GM23338 (cell line): ENCODE data around the gene ART4. TPM values are rescaled to one million over a fixed set of nuclear protein-coding genes. Genes with fewer than 3 reads are reported as not detected.

Experiments used
- ATAC-seq: fragments of 200-7000 bp; cut with Tn5 transposase; 3 replicates; pipeline ENCODE4 v1.9.1; 2020
- DNase-seq: peaks from one replicate; pipeline ENCODE4 v3.0.0-alpha.2; 2015; ENCODE audit warnings: low spot score
- H2AFZ ChIP-seq: fragments of 200-600 bp; sonication (generic); 2 replicates; pipeline ENCODE4 v1.8.0; 2016; ENCODE audit warnings: antibody characterized with exemption, mild to moderate bottlenecking, moderate library complexity
- H3F3A ChIP-seq: fragments of 200-600 bp; sonication (generic); replicated peaks from 2 replicates; pipeline ENCODE4 v1.8.0; 2017; ENCODE audit warnings: antibody characterized with exemption, mixed run types, low read depth
- H3K27ac ChIP-seq: fragments of 200-600 bp; sonication (generic); 2 replicates; pipeline ENCODE4 v1.6.1; 2016; ENCODE audit warnings: low read depth
- H3K27me3 ChIP-seq: fragments of 200-600 bp; sonication (generic); 2 replicates; pipeline ENCODE4 v1.8.0; 2016; ENCODE audit warnings: mild to moderate bottlenecking, mixed run types, moderate library complexity; ENCODE audit not compliant: insufficient read depth
- H3K36me3 ChIP-seq: fragments of 200-600 bp; sonication (generic); 2 replicates; pipeline ENCODE4 v1.8.0; 2016; ENCODE audit warnings: mild to moderate bottlenecking; ENCODE audit not compliant: insufficient read depth
- H3K4me1 ChIP-seq: fragments of 200-600 bp; sonication (generic); 2 replicates; pipeline ENCODE4 v1.8.0; 2016; ENCODE audit warnings: mild to moderate bottlenecking, moderate library complexity; ENCODE audit not compliant: insufficient read depth
- H3K4me2 ChIP-seq: fragments of 200-600 bp; sonication (generic); 2 replicates; pipeline ENCODE4 v1.7.1; 2017; ENCODE audit warnings: mixed run types
- H3K4me3 ChIP-seq: fragments of 200-600 bp; sonication (generic); 2 replicates; pipeline ENCODE4 v1.6.1; 2016; ENCODE audit warnings: mixed run types
- H3K79me2 ChIP-seq: fragments of 200-600 bp; sonication (generic); replicated peaks from 2 replicates; pipeline ENCODE4 v1.8.0; 2017; ENCODE audit warnings: mild to moderate bottlenecking; ENCODE audit not compliant: insufficient read depth
- H3K9me2 ChIP-seq: fragments of 200-600 bp; sonication (generic); 2 replicates; pipeline ENCODE4 v1.8.0; 2017; ENCODE audit not compliant: insufficient read depth
- H4K20me1 ChIP-seq: fragments of 200-600 bp; sonication (generic); replicated peaks from 2 replicates; pipeline ENCODE4 v1.8.0; 2017; ENCODE audit warnings: mild to moderate bottlenecking; ENCODE audit not compliant: insufficient read depth
- H3K27ac Mint-ChIP-seq: 2 replicates; pipeline ENCODE4 v1.8.0; 2020; ENCODE audit warnings: inconsistent platforms, mild to moderate bottlenecking, moderate library complexity, mixed read lengths
- H3K27me3 Mint-ChIP-seq: 3 replicates; pipeline ENCODE4 v1.8.0; 2022; ENCODE audit warnings: low read depth, mild to moderate bottlenecking, moderate library complexity, mixed read lengths, inconsistent platforms; ENCODE audit not compliant: insufficient read depth, poor library complexity
- H3K36me3 Mint-ChIP-seq: 3 replicates; pipeline ENCODE4 v1.8.0; 2021; ENCODE audit warnings: low read depth, mild to moderate bottlenecking, inconsistent platforms, moderate library complexity, mixed read lengths
- H3K4me1 Mint-ChIP-seq: 3 replicates; pipeline ENCODE4 v1.8.0; 2020; ENCODE audit warnings: mild to moderate bottlenecking, inconsistent platforms, mixed read lengths
- H3K4me3 Mint-ChIP-seq: 3 replicates; pipeline ENCODE4 v1.8.0; 2021; ENCODE audit warnings: moderate library complexity, mild to moderate bottlenecking, inconsistent platforms, mixed read lengths
- H3K9me3 Mint-ChIP-seq: 3 replicates; pipeline ENCODE4 v1.8.0; 2020; ENCODE audit warnings: moderate library complexity, mild to moderate bottlenecking, inconsistent platforms, mixed read lengths
- CTCF ChIP-seq, 2 experiments: fragments of 200-600 bp in 1 of 2; sonication (generic) in 1 of 2; conservative IDR thresholded peaks; 2 replicates each; pipeline versions ENCODE4 v1.5.1 to v1.6.1; 2016 to 2017; ENCODE audit warnings: antibody characterized with exemption in 2 of 2, low read depth in 2 of 2, mild to moderate bottlenecking in 2 of 2, moderate library complexity in 1 of 2
- ETS1 ChIP-seq: IDR thresholded peaks from 2 replicates; pipeline ENCODE4 v1.6.1; 2016; ENCODE audit warnings: antibody characterized with exemption
- EZH2phosphoT487 ChIP-seq: fragments of 200-600 bp; sonication (generic); IDR thresholded peaks from one replicate; pipeline ENCODE4 v1.8.1; 2018; ENCODE audit warnings: antibody characterized with exemption; ENCODE audit not compliant: unreplicated experiment
- JUNB ChIP-seq: IDR thresholded peaks from one replicate; pipeline ENCODE4 v1.6.1; 2016; ENCODE audit warnings: antibody characterized with exemption; ENCODE audit not compliant: unreplicated experiment
- POLR2AphosphoS5 ChIP-seq: IDR thresholded peaks from 2 replicates; pipeline ENCODE4 v1.6.1; 2016; ENCODE audit warnings: antibody characterized with exemption, low read depth
- REST ChIP-seq: IDR thresholded peaks from one replicate; pipeline ENCODE4 v1.6.1; 2018; ENCODE audit warnings: antibody characterized with exemption; ENCODE audit not compliant: unreplicated experiment
- ZNF114 ChIP-seq: fragments of 250-450 bp; sonication (Bioruptor Pico); IDR thresholded peaks from 2 replicates; pipeline ENCODE4 v1.5.0; 2020; ENCODE audit warnings: mild to moderate bottlenecking, moderate library complexity
- ZNF331 ChIP-seq: fragments of 250-450 bp; sonication (Bioruptor Pico); IDR thresholded peaks from 2 replicates; pipeline ENCODE4 v1.5.0; 2020; ENCODE audit warnings: low read depth, mild to moderate bottlenecking, moderate library complexity
- polyA plus RNA-seq: library from polyadenylated mRNA; unstranded; fragments of >200 nt; fragmentation: Nextera tagmentation; extraction: Ambion mirVana; gene quantifications from 2 replicates; pipeline ENCODE4 v1.2.1, GENCODE V29; 2016
- total RNA-seq: library from RNA; depleted of rRNA; stranded (reverse); fragments of >200 nt; shearing (Covaris generic); gene quantifications from 2 replicates; pipeline ENCODE4 v1.2.3, GENCODE V29; 2014

Gene ART4
- total and polyA plus RNA-seq, 2 experiments from 2014 or later: 0.08 TPM; not detected in 1

DNA sequence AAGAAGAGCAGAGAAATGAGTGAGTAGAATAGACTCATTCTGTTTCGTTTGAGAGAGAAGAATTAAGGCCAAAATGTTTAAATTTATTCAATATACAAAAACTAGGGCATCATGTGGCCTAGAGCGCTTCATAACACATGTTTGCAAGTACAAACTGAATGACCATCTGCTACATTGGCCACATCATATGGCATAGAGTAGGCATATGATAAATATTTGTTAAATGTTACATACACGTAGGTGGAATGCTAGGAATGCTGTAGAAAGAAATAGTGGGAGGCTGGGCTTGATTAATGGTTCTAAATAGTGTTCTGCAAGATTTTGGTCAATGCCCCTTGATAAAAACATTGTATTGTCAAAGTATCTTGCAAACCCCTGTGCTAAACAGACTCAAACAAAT lies 31.6 kb upstream of the ART4 start:
- TF ChIP-seq ZNF331 (CRISPR knock-in tag): no peak
- no peak for TF ChIP-seq EZH2phosphoT487
- no peak for TF ChIP-seq ZNF114 (CRISPR knock-in tag)
- TF ChIP-seq ETS1: no peak
- no peaks in the 10 kb centered on the region for H3K27me3 ChIP-seq
- Mint-ChIP-seq H3K4me3 (no peak overlapping the region), H3K36me3 (no peaks in the 10 kb centered on the region), H3K27me3 (peaks cover 1% of the 10 kb centered on the region), H3K9me3 (0 out of 3 replicates have a peak, but pooled peaks cover 1% of the 10 kb centered on the region), H3K4me1 (no peaks in the 10 kb centered on the region), H3K27ac (no peak overlapping the region)
- H3K4me3 ChIP-seq: no peak overlapping the region
- ATAC-seq (no peak), DNase-seq (no peak)
- H3K36me3 ChIP-seq: no peaks in the 10 kb centered on the region
- H3K4me2 ChIP-seq: no peak overlapping the region
- no peaks in the 10 kb centered on the region for H3F3A ChIP-seq
- H3K9me2 ChIP-seq: no peaks in the 10 kb centered on the region
- H3K79me2 ChIP-seq: no peaks in the 10 kb centered on the region
- H2AFZ ChIP-seq: no peak overlapping the region
- no peaks in the 10 kb centered on the region for H4K20me1 ChIP-seq
- no peaks in the 10 kb centered on the region for H3K4me1 ChIP-seq
- no peak overlapping the region for H3K27ac ChIP-seq

DNA sequence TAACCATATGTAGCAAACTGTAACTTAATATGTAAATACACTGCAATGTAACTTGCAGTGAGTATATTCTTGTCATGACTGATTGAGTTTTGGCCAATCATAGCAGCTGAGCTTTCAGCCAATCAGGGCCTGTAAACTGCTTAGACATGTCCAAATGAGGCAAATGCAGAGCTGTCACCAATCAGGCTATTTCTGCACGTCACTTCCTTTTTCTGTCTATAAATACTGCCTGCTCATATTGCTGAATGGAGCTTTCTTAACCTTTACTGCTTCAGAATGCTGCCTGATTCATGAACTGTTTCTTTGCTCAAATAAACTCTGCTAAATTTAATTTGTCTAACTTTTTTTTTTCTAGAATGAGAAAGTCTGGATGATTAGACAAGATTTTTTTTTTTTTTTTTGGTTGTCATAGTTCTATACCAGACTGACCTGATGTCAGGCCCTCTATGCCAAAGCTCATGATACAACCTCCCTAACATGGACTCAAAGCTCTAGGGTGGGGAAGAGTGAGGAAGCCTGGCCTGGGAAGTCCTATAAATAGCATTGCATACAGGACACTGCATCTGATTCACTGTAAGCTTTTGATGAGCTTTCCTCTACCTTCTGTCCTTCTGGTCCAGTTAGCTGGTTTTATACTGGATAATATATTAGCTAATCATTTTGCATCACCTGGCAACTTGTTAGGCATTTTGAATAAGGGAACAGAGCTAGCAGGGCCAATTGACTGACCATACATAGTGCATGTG lies 30.3 kb upstream of the ART4 start:
- Histone ChIP-seq H3K4me3 (no peak overlapping the region), H3K27me3 (no peaks in the 10 kb centered on the region), H3F3A (no peaks in the 10 kb centered on the region), H3K9me2 (no peaks in the 10 kb centered on the region), H3K4me2 (no peak overlapping the region), H3K27ac (no peak overlapping the region), H3K4me1 (no peaks in the 10 kb centered on the region), H4K20me1 (no peaks in the 10 kb centered on the region), H2AFZ (no peak overlapping the region), H3K36me3 (no peaks in the 10 kb centered on the region), H3K79me2 (no peaks in the 10 kb centered on the region)
- ATAC-seq (no peak), DNase-seq (no peak)
- peaks cover 2% of the 10 kb centered on the region for H3K27me3 Mint-ChIP-seq
- H3K4me1 Mint-ChIP-seq: no peaks in the 10 kb centered on the region
- no peak overlapping the region for H3K27ac Mint-ChIP-seq
- TF ChIP-seq ZNF114 (CRISPR knock-in tag): no peak
- TF ChIP-seq JUNB: no peak
- no peak for TF ChIP-seq POLR2AphosphoS5
- no peak for TF ChIP-seq REST
- no peak for TF ChIP-seq CTCF (conservative IDR thresholded peaks at IDR 0.05; ENCODE audit: low read depth in 2 of 2)
- H3K9me3 Mint-ChIP-seq: peaks cover 6% of the 10 kb centered on the region; the same call in 2 of the 3 replicates
- no peaks in the 10 kb centered on the region for H3K36me3 Mint-ChIP-seq
- no peak overlapping the region for H3K4me3 Mint-ChIP-seq
